ENCODE results near the gene PTPN5. TPM values are rescaled to one million over a fixed set of nuclear protein-coding genes. Genes with fewer than 3 reads are reported as not detected.
A peak's percentile ranks its signal among the peaks of the same experiment; 100 is the strongest.

PTPN5 gene
- total RNA-seq, 3 donors from 2014 or later, result 0.14 to 0.92 (median 0.17) TPM

GRCh38 chr11:18768472-18768901 is 23.1 kb downstream of the PTPN5 start:
- intact Hi-C loops (cut with DNase I, micrococcal nuclease), result no loop called here
- TF ChIP-seq CTCF (IDR thresholded peaks at IDR 0.05), result no peak
- ATAC-seq (peak; percentile 10), DNase-seq (no peak)
- Histone ChIP-seq H3K4me1 (ENCODE audit: low read depth) (no peaks in the 10 kb centered on the region), H3K4me3 (no peak overlapping the region), H3K9me3 (no peaks in the 10 kb centered on the region), H3K36me3 (ENCODE audit: low read depth) (no peaks in the 10 kb centered on the region)

- Histone ChIP-seq H3K36me3 (ENCODE audit: low read depth) (no peaks in the 10 kb centered on the region), H3K4me3 (no peak overlapping the region), H3K9me3 (no peaks in the 10 kb centered on the region), H3K4me1 (ENCODE audit: low read depth) (no peaks in the 10 kb centered on the region)
- no peak for ATAC-seq
- intact Hi-C loops (cut with DNase I, micrococcal nuclease), result no loop called here
- no peak for TF ChIP-seq CTCF (IDR thresholded peaks at IDR 0.05)
- DNase-seq, result no peak
These were observed 25.6 kb downstream of the PTPN5 start for GRCh38 chr11:18766015-18766414.

GRCh38 chr11:18765554-18765953 is 26.0 kb downstream of the PTPN5 start:
- ATAC-seq (no peak), DNase-seq (no peak)
- H3K9me3 ChIP-seq, result no peaks in the 10 kb centered on the region
- no peaks in the 10 kb centered on the region for H3K4me1 ChIP-seq (ENCODE audit: low read depth)
- intact Hi-C loops (cut with DNase I, micrococcal nuclease), result no loop called here
- no peak for TF ChIP-seq CTCF (IDR thresholded peaks at IDR 0.05)
- H3K4me3 ChIP-seq, result no peak overlapping the region
- no peaks in the 10 kb centered on the region for H3K36me3 ChIP-seq (ENCODE audit: low read depth)

GRCh38 chr11:18761741-18762140 is 29.9 kb downstream of the PTPN5 start:
- DNase-seq, result no peak
- Histone ChIP-seq H3K36me3 (ENCODE audit: low read depth) (no peaks in the 10 kb centered on the region), H3K4me1 (ENCODE audit: low read depth) (no peaks in the 10 kb centered on the region), H3K9me3 (no peaks in the 10 kb centered on the region), H3K4me3 (no peak overlapping the region)
- no peak for ATAC-seq
- no peak for TF ChIP-seq CTCF (IDR thresholded peaks at IDR 0.05)
- intact Hi-C loops (cut with DNase I, micrococcal nuclease), result no loop called here

GRCh38 chr11:18761144-18761543 is 30.5 kb downstream of the PTPN5 start:
- DNase-seq (no peak), ATAC-seq (no peak)
- intact Hi-C loops (cut with DNase I, micrococcal nuclease), result no loop called here
- Histone ChIP-seq H3K4me1 (ENCODE audit: low read depth) (no peaks in the 10 kb centered on the region), H3K9me3 (no peaks in the 10 kb centered on the region), H3K4me3 (no peak overlapping the region), H3K36me3 (ENCODE audit: low read depth) (no peaks in the 10 kb centered on the region)
- no peak for TF ChIP-seq CTCF (IDR thresholded peaks at IDR 0.05)

GRCh38 chr11:18757811-18758210 is 33.8 kb downstream of the PTPN5 start:
- no peak for ATAC-seq
- Histone ChIP-seq H3K36me3 (ENCODE audit: low read depth) (no peaks in the 10 kb centered on the region), H3K4me3 (no peak overlapping the region), H3K4me1 (ENCODE audit: low read depth) (no peaks in the 10 kb centered on the region), H3K9me3 (no peaks in the 10 kb centered on the region)
- intact Hi-C loops (cut with DNase I, micrococcal nuclease), result no loop called here
- no peak for DNase-seq
- no peak for TF ChIP-seq CTCF (IDR thresholded peaks at IDR 0.05)
